ENCODE results near the gene ZNF669. TPM values are rescaled to one million over a fixed set of nuclear protein-coding genes. Genes with fewer than 3 reads are reported as not detected.
"Not testable (repeated sequence)": the region's sequence is repeated elsewhere in the genome, so short reads cannot be mapped to it uniquely, and the experiment has no call there.

Gene ZNF669
- total RNA-seq (2021) (5.3 and 7.0 TPM in 2 replicates), Bru-seq, nascent RNA (percentile 84 among the genes with signal in this experiment), BruChase-seq, experiment 1, labeled RNA remaining after a 2-hour chase (percentile 79 among the genes with signal in this experiment), BruChase-seq, experiment 2, labeled RNA remaining after a 6-hour chase (percentile 64 among the genes with signal in this experiment)
- long read RNA-seq = 0 reads

GRCh38 chr1:247103859-247104591 is at the start of gene ZNF669:
Gene ZNF669, minus strand, starts transcription at chr1:247104356. Its CDS starts 157 bp downstream, at chr1:247104199.
- H3K79me2 ChIP-seq (ENCODE audit: low read depth) = peaks cover 6% of the 10 kb centered on the region
- H3K27me3 ChIP-seq (ENCODE audit: insufficient read depth, low read depth) = peaks cover 8% of the 10 kb centered on the region; the same call in 1 of the 2 replicates
- peak within 1 kb of the TSS; percentile 87 for H2AFZ ChIP-seq
- H3K4me3 ChIP-seq = peak within 1 kb of the TSS; percentile 76
- BruUV-seq (replicated peaks) = TSS peak; percentile 53
- H3K27ac ChIP-seq = peak within 1 kb of the TSS; percentile 53
- intact Hi-C loops (cut with micrococcal nuclease; ENCODE audit: unreplicated experiment) = loop anchor here (1.0 to 5.0 kb wide), 3 partner anchors 26 to 228 kb away; partner anchors contain the start of genes ZNF496 and ZNF670
- peaks cover 26% of the 10 kb centered on the region for H3K36me3 ChIP-seq (ENCODE audit: low read depth)
- H4K20me1 ChIP-seq (ENCODE audit: insufficient read depth) = no peaks in the 10 kb centered on the region
- H3K9me3 ChIP-seq (ENCODE audit: insufficient read depth, low read depth) = peaks cover 22% of the 10 kb centered on the region
- H3K9me2 ChIP-seq (ENCODE audit: insufficient read depth) = no peaks in the 10 kb centered on the region
- 0 out of 2 replicates have a peak, but pooled peaks cover 4% of the 10 kb centered on the region for H3K4me1 ChIP-seq (replicated peaks; ENCODE audit: insufficient read depth)
- ChIA-PET CTCF (no interaction called here), POLR2A (ENCODE audit: unreplicated experiment) (no interaction called here)
- peak within 1 kb of the TSS; percentile 78 for H3K4me2 ChIP-seq
- TF ChIP-seq CTCF (conservative IDR thresholded peaks at IDR 0.05) (no peak), EZH2 (IDR thresholded peaks at IDR 0.05; ENCODE audit: low read depth) (no peak)
- 0 out of 2 replicates have a peak, but pooled peaks cover 5% of the 10 kb centered on the region for H3F3A ChIP-seq (ENCODE audit: insufficient read depth, low read depth)
- peak; percentile 80 to 95 for DNase-seq

GRCh38 chr1:247147781-247148180 is 43.6 kb upstream of the ZNF669 start:
- ChIA-PET CTCF (no interaction called here), POLR2A (ENCODE audit: unreplicated experiment) (no interaction called here)
- H3K4me2 ChIP-seq = no peak overlapping the region
- DNase-seq = no peak
- no peaks in the 10 kb centered on the region for H3K9me2 ChIP-seq (ENCODE audit: insufficient read depth)
- intact Hi-C loops (cut with micrococcal nuclease; ENCODE audit: unreplicated experiment) = no loop called here
- no peaks in the 10 kb centered on the region for H4K20me1 ChIP-seq (ENCODE audit: insufficient read depth)
- H3K9me3 ChIP-seq (ENCODE audit: insufficient read depth, low read depth) = peaks cover 4% of the 10 kb centered on the region; the same call in 1 of the 2 replicates
- H3K36me3 ChIP-seq (ENCODE audit: low read depth) = no peaks in the 10 kb centered on the region
- no peaks in the 10 kb centered on the region for H3K27me3 ChIP-seq (ENCODE audit: insufficient read depth, low read depth)
- TF ChIP-seq CTCF (conservative IDR thresholded peaks at IDR 0.05) (no peak), EZH2 (IDR thresholded peaks at IDR 0.05; ENCODE audit: low read depth) (no peak)
- BruUV-seq (replicated peaks) = no TSS peak
- H3K27ac ChIP-seq = no peak overlapping the region
- no peaks in the 10 kb centered on the region for H3K4me1 ChIP-seq (replicated peaks; ENCODE audit: insufficient read depth)
- no peaks in the 10 kb centered on the region for H3K79me2 ChIP-seq (ENCODE audit: low read depth)
- H3F3A ChIP-seq (ENCODE audit: insufficient read depth, low read depth) = no peaks in the 10 kb centered on the region
- H2AFZ ChIP-seq = no peak overlapping the region
- H3K4me3 ChIP-seq = no peak overlapping the region

GRCh38 chr1:247147120-247147519 is 43.0 kb upstream of the ZNF669 start:
- intact Hi-C loops (cut with micrococcal nuclease; ENCODE audit: unreplicated experiment); H3K4me1 ChIP-seq (replicated peaks; ENCODE audit: insufficient read depth); H3K27ac ChIP-seq; POLR2A ChIA-PET (ENCODE audit: unreplicated experiment); H3F3A ChIP-seq (ENCODE audit: insufficient read depth, low read depth); DNase-seq; H3K4me3 ChIP-seq; H2AFZ ChIP-seq; H3K36me3 ChIP-seq (ENCODE audit: low read depth); H3K9me3 ChIP-seq (ENCODE audit: insufficient read depth, low read depth); H3K9me2 ChIP-seq (ENCODE audit: insufficient read depth); H3K4me2 ChIP-seq; H3K27me3 ChIP-seq (ENCODE audit: insufficient read depth, low read depth); BruUV-seq (replicated peaks); H4K20me1 ChIP-seq (ENCODE audit: insufficient read depth); H3K79me2 ChIP-seq (ENCODE audit: low read depth); CTCF ChIA-PET: not testable (repeated sequence)
